ENCODE measurements around the gene VAT1L. TPM values are rescaled to one million over a fixed set of nuclear protein-coding genes. Genes with fewer than 3 reads are reported as not detected.
"Not testable (repeated sequence)": the region's sequence is repeated elsewhere in the genome, so short reads cannot be mapped to it uniquely, and the experiment has no call there.

The VAT1L gene
- total RNA-seq, 4 donors from 2014 or later: 0.80 to 1.4 (median 1.2) TPM

DNA sequence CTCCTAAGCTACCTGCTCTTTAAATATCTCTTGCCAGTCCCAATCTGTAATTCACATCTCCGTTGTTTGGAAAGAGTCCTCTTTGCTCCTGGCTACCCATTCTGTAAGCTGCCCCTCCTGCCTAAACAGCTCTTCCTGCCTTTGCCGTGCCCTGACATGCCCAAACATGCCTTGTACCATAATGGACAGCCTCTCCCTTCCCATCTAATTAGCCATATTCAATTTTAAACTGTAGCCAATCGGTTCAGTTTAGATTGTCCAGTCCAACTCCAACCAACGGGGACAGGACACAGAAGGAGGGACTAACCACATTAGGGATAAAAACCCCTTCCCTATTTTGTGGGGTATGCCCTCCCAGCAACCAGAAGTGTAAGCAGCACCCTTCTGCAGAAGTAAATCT is 203.3 kb downstream of the VAT1L start:
- no peak overlapping the region for H3K4me3 ChIP-seq
- H3K27me3 ChIP-seq: no peaks in the 10 kb centered on the region
- no peaks in the 10 kb centered on the region for H3K36me3 ChIP-seq
- H3K27ac ChIP-seq: no peak overlapping the region
- intact Hi-C loops (cut with DNase I; ENCODE audit: low total_unique reads) (no loop called here), in situ Hi-C loops (cut with MboI; ENCODE audit: low pct_ligation_motif_present in 1 of 4, low pct_unique_long_range_greater_than_20kb in 1 of 4, low sequenced_read_pairs in 3 of 4) (no loop called here)
- peaks cover 0 to 6% (median 2%) of the 10 kb centered on the region in 4 donors for H3K4me1 ChIP-seq
- peaks cover 0 to 9% of the 10 kb centered on the region in 2 donors for H3K9me3 ChIP-seq
- TF ChIP-seq EP300 (IDR thresholded peaks at IDR 0.05; ENCODE audit: low read depth) (no peak), POLR2A (IDR thresholded peaks at IDR 0.05) (no peak), CTCF (IDR thresholded peaks at IDR 0.05) (no peak), POLR2AphosphoS5 (IDR thresholded peaks at IDR 0.05) (no peak)
- WGBS, 2 donors (ENCODE audit: low coverage in 1 of 2): 53 to 61% methylated on average over 2 to 4 of the region's 4 CpGs
- no peak for DNase-seq

DNA sequence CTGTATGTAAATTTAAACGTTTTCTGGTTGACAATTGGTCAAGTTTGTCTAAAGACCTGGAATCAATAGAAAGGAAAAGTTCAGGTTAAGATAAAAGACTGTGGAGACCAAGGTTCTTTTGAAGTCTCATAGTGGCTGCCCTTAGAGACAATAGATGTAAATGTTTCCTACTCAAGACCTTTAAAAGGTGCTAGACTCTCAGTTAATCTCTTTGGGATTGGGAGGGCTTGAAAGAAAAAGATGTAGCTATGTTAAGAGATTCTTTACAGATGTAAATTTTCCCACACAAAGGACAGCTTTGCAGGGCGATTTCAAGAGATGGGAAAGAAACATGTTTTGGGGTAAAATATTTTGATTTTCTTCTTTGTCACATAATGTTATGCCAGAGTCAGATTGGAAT is 204.0 kb downstream of the VAT1L start:
- in situ Hi-C loops (cut with MboI; ENCODE audit: low pct_ligation_motif_present in 1 of 4, low pct_unique_long_range_greater_than_20kb in 1 of 4, low sequenced_read_pairs in 3 of 4); H3K27me3 ChIP-seq; H3K4me1 ChIP-seq; DNase-seq; H3K4me3 ChIP-seq; H3K9me3 ChIP-seq; intact Hi-C loops (cut with DNase I; ENCODE audit: low total_unique reads); H3K36me3 ChIP-seq: not testable (repeated sequence)
- H3K27ac ChIP-seq: peak overlapping the region in 1 of 4 donors; percentile 63
- 34 to 68% methylated on average over 2 of the region's 2 CpGs for WGBS, 2 donors (ENCODE audit: low coverage in 1 of 2)

DNA sequence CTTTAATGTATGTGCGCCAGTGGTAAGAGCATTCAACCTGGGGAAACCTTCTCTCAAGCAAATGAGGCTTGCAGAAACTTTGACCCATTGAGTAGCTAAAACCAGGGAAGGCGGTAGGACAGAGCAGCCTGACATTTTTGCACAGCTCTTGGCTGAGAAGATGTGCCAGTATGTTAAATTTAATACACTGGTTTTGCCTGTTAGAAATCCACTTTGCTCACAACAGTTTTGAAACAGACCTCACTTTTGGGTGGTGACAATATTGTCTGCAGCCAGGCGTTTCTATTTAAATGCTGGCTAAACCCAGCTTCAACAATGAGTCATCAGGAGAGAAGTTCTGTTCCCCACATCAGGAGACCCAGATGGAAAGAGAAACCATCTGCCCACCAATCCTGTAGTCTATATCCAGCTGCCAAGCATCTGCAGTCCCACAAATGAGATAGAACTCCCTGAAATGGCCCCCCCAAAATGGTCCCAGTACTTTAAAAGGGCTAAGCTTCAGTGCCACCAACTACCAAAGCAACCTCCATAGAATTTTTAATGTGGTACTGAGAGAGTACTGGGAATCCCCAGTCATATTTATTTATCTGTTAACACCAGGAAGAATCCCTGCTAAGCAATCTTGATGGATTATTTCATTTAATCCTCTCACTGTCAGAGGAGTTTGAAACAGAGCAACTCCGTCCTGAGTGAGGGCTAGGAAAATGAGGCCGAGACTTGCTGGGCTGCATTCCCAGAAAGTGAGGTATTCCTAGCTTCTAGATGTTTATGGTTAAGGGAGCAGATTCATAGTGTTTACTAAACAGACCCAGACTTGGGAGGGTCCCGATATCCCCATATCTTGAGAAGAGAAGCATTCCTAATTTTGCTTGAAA is 205.0 kb downstream of the VAT1L start:
- H3K9me3 ChIP-seq: peaks cover 0 to 9% of the 10 kb centered on the region in 2 donors
- intact Hi-C loops (cut with DNase I; ENCODE audit: low total_unique reads) (no loop called here), in situ Hi-C loops (cut with MboI; ENCODE audit: low pct_ligation_motif_present in 1 of 4, low pct_unique_long_range_greater_than_20kb in 1 of 4, low sequenced_read_pairs in 3 of 4) (no loop called here)
- peaks cover 0 to 6% (median 2%) of the 10 kb centered on the region in 4 donors for H3K4me1 ChIP-seq
- no peak for DNase-seq
- peak overlapping the region; percentile 63 to 82 (median 70) for H3K27ac ChIP-seq
- no peaks in the 10 kb centered on the region for H3K27me3 ChIP-seq
- WGBS, 2 donors (ENCODE audit: low coverage in 1 of 2): 26 to 31% methylated on average over 5 to 6 of the region's 6 CpGs
- TF ChIP-seq POLR2AphosphoS5 (IDR thresholded peaks at IDR 0.05) (no peak), CTCF (IDR thresholded peaks at IDR 0.05) (no peak), EP300 (IDR thresholded peaks at IDR 0.05; ENCODE audit: low read depth) (no peak), POLR2A (IDR thresholded peaks at IDR 0.05) (no peak)
- no peaks in the 10 kb centered on the region for H3K36me3 ChIP-seq
- no peak overlapping the region for H3K4me3 ChIP-seq

GRCh38 chr16:77995843-77996455 is 207.6 kb downstream of the VAT1L start:
- no peaks in the 10 kb centered on the region for H3K36me3 ChIP-seq
- H3K27me3 ChIP-seq: no peaks in the 10 kb centered on the region
- WGBS, 2 donors (ENCODE audit: low coverage in 1 of 2): 80 to 93% methylated on average over 3 to 7 of the region's 7 CpGs
- no peak overlapping the region for H3K27ac ChIP-seq
- intact Hi-C loops (cut with DNase I; ENCODE audit: low total_unique reads) (no loop called here), in situ Hi-C loops (cut with MboI; ENCODE audit: low pct_ligation_motif_present in 1 of 4, low pct_unique_long_range_greater_than_20kb in 1 of 4, low sequenced_read_pairs in 3 of 4) (no loop called here)
- H3K4me1 ChIP-seq: peaks cover 0 to 6% (median 2%) of the 10 kb centered on the region in 4 donors
- no peak for DNase-seq
- no peak overlapping the region for H3K4me3 ChIP-seq
- TF ChIP-seq EP300 (IDR thresholded peaks at IDR 0.05; ENCODE audit: low read depth) (no peak), POLR2A (IDR thresholded peaks at IDR 0.05) (no peak), CTCF (IDR thresholded peaks at IDR 0.05) (no peak), POLR2AphosphoS5 (IDR thresholded peaks at IDR 0.05) (no peak)
- peaks cover 0 to 9% of the 10 kb centered on the region in 2 donors for H3K9me3 ChIP-seq
